K562 (cell line): ENCODE results near the gene MALAT1. TPM values are rescaled to one million over a fixed set of nuclear protein-coding genes. Genes with fewer than 3 reads are reported as not detected.

Source experiments
- CREBBP ChIP-seq: IDR thresholded peaks from one replicate; pipeline ENCODE4 v1.6.1; 2012; ENCODE audit warnings: low read depth, mild to moderate bottlenecking, control low read depth, inconsistent platforms, low read length
- CREM ChIP-seq: IDR thresholded peaks from 2 replicates; pipeline ENCODE4 v1.6.1; 2014; ENCODE audit warnings: antibody characterized with exemption, low read depth
- ERF ChIP-seq: fragments of 450-650 bp; formaldehyde crosslinking; IDR thresholded peaks from 2 replicates; pipeline ENCODE4 v1.4.0; 2020; ENCODE audit warnings: mild to moderate bottlenecking, mixed read lengths
- ETV1 ChIP-seq: fragments of 450-650 bp; conservative IDR thresholded peaks from 2 replicates; pipeline ENCODE4 v1.6.1; 2016; ENCODE audit warnings: missing genetic modification characterization, control low read depth, low read depth, missing compliant biosample characterization
- HOXB6 ChIP-seq: fragments of 250-450 bp; sonication (Bioruptor Pico); IDR thresholded peaks from 2 replicates; pipeline ENCODE4 v1.5.1; 2022; ENCODE audit warnings: mild to moderate bottlenecking, borderline replicate concordance
- LEF1 ChIP-seq: fragments of 450-650 bp; IDR thresholded peaks from 2 replicates; pipeline ENCODE4 v1.6.1; 2016; ENCODE audit warnings: mild to moderate bottlenecking
- PCBP2 ChIP-seq: fragments of 200-400 bp; formaldehyde crosslinking; IDR thresholded peaks from 2 replicates; pipeline ENCODE4 v1.6.1; 2018; ENCODE audit warnings: low read length, low read depth, mild to moderate bottlenecking, moderate library complexity; ENCODE audit not compliant: poor library complexity, severe bottlenecking
- PHB2 ChIP-seq: fragments of 450-650 bp; IDR thresholded peaks from 2 replicates; pipeline ENCODE4 v1.6.1; 2017; ENCODE audit warnings: low read depth
- SMAD4 ChIP-seq: fragments of 250-450 bp; sonication (Bioruptor Pico); conservative IDR thresholded peaks from 2 replicates; pipeline ENCODE4 v1.8.0; 2021; ENCODE audit warnings: inconsistent platforms, mild to moderate bottlenecking, moderate library complexity
- SRSF3 ChIP-seq: fragments of 200-400 bp; formaldehyde crosslinking; IDR thresholded peaks from 2 replicates; pipeline ENCODE4 v1.6.1; 2016; ENCODE audit warnings: mild to moderate bottlenecking, low read length, moderate library complexity; ENCODE audit not compliant: insufficient read depth
- TAF1 ChIP-seq: IDR thresholded peaks from 2 replicates; pipeline ENCODE4 v1.6.1; 2011; ENCODE audit warnings: mild to moderate bottlenecking, low read length, moderate library complexity; ENCODE audit not compliant: insufficient read depth, control insufficient read depth, severe bottlenecking; ENCODE audit errors: extremely low read depth
- TAF7 ChIP-seq: fragments of 450-650 bp; IDR thresholded peaks from 2 replicates; pipeline ENCODE4 v1.6.1; 2016; ENCODE audit warnings: missing genetic modification characterization, missing compliant biosample characterization
- ZNF12 ChIP-seq: sonication (generic); formaldehyde crosslinking; IDR thresholded peaks from 2 replicates; pipeline ENCODE4 v1.4.0; 2020; ENCODE audit warnings: mild to moderate bottlenecking, missing genetic modification reagents
- ZNF124 ChIP-seq: sonication (generic); formaldehyde crosslinking; IDR thresholded peaks from 2 replicates; pipeline ENCODE4 v1.8.1; 2022; ENCODE audit warnings: missing genetic modification reagents
- ZNF75A ChIP-seq: fragments of 450-650 bp; formaldehyde crosslinking; IDR thresholded peaks from 2 replicates; pipeline ENCODE4 v1.4.0; 2020; ENCODE audit warnings: mild to moderate bottlenecking
- polyA plus RNA-seq, 8 experiments: library from polyadenylated mRNA; depleted of rRNA in 4 of 8; stranded (reverse) in 5 of 8; unstranded in 3 of 8; fragments of >200 nt; fragmentation: Nextera tagmentation in 2 of 8; fragmentation: Illumina TruSeq in 1 of 8; extraction: Ambion mirVana in 2 of 8; extraction: Trizol in 1 of 8; gene quantifications; 2 replicates each; pipeline versions ENCODE4 v1.2.1 to v1.2.3, GENCODE V29; 2011 to 2014; ENCODE audit warnings: inconsistent platforms in 1 of 8, missing spikeins in 1 of 8
- total RNA-seq, 7 experiments: library from RNA; depleted of rRNA in 6 of 7; stranded (reverse); fragments of >200 nt in 6 of 7; fragmentation: Illumina TruSeq in 2 of 7; extraction: Trizol in 2 of 7; gene quantifications; 2 replicates each; pipeline versions ENCODE4 v1.2.1 to v1.2.3, GENCODE V29; 2011 to 2021; ENCODE audit warnings: low replicate concordance in 1 of 7
- TF ChIP-seq, protein P1 (sequence below): fragments of 450-650 bp; formaldehyde crosslinking; IDR thresholded peaks from 2 replicates; pipeline ENCODE4 v1.4.0; 2020; ENCODE audit warnings: mild to moderate bottlenecking, moderate library complexity
- TF ChIP-seq, protein P2 (sequence below): fragments of 450-650 bp; IDR thresholded peaks from 2 replicates; pipeline ENCODE4 v1.6.1; 2016; ENCODE audit warnings: antibody characterized with exemption
- TF ChIP-seq, protein P3 (sequence below): sonication (generic); formaldehyde crosslinking; IDR thresholded peaks from 2 replicates; pipeline ENCODE4 v1.5.0; 2020; ENCODE audit warnings: missing genetic modification reagents

The MALAT1 gene
- total and polyA plus RNA-seq, 9 of the 15 experiments (the other 6 are each of a cell fraction or from before 2014, with no cell fraction given) = 363 to 8,715 (median 2,351) TPM

DNA sequence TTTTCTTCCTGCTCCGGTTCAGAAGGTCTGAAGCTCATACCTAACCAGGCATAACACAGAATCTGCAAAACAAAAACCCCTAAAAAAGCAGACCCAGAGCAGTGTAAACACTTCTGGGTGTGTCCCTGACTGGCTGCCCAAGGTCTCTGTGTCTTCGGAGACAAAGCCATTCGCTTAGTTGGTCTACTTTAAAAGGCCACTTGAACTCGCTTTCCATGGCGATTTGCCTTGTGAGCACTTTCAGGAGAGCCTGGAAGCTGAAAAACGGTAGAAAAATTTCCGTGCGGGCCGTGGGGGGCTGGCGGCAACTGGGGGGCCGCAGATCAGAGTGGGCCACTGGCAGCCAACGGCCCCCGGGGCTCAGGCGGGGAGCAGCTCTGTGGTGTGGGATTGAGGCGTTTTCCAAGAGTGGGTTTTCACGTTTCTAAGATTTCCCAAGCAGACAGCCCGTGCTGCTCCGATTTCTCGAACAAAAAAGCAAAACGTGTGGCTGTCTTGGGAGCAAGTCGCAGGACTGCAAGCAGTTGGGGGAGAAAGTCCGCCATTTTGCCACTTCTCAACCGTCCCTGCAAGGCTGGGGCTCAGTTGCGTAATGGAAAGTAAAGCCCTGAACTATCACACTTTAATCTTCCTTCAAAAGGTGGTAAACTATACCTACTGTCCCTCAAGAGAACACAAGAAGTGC lies 661 bp upstream of the MALAT1 start (continued):
- no peak for TF ChIP-seq SMAD4
- no peak for TF ChIP-seq HOXB6 (CRISPR knock-in tag)
- TF ChIP-seq PCBP2 = no peak
- TF ChIP-seq PHB2 = no peak
- TF ChIP-seq ERF (CRISPR knock-in tag) = no peak
- no peak for TF ChIP-seq ZNF12 (CRISPR knock-in tag)
- TF ChIP-seq ZNF75A (CRISPR knock-in tag) = no peak
- TF ChIP-seq, protein P1, sequence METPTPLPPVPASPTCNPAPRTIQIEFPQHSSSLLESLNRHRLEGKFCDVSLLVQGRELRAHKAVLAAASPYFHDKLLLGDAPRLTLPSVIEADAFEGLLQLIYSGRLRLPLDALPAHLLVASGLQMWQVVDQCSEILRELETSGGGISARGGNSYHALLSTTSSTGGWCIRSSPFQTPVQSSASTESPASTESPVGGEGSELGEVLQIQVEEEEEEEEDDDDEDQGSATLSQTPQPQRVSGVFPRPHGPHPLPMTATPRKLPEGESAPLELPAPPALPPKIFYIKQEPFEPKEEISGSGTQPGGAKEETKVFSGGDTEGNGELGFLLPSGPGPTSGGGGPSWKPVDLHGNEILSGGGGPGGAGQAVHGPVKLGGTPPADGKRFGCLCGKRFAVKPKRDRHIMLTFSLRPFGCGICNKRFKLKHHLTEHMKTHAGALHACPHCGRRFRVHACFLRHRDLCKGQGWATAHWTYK (CRISPR knock-in tag) = no peak
- peak; percentile 82 for TF ChIP-seq TAF7 (tag)
- TF ChIP-seq LEF1 = no peak
- peak; percentile 99; the same call in 1 of the 2 replicates for TF ChIP-seq SRSF3
- TF ChIP-seq, protein P2, sequence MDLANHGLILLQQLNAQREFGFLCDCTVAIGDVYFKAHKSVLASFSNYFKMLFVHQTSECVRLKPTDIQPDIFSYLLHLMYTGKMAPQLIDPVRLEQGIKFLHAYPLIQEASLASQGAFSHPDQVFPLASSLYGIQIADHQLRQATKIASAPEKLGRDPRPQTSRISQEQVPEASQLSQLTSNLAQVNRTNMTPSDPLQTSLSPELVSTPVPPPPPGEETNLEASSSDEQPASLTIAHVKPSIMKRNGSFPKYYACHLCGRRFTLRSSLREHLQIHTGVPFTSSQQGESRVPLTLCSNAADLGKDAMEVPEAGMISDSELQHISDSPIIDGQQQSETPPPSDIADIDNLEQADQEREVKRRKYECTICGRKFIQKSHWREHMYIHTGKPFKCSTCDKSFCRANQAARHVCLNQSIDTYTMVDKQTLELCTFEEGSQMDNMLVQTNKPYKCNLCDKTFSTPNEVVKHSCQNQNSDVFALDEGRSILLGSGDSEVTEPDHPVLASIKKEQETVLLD = no peak
- no peak for TF ChIP-seq CREBBP
- TF ChIP-seq, protein P3, sequence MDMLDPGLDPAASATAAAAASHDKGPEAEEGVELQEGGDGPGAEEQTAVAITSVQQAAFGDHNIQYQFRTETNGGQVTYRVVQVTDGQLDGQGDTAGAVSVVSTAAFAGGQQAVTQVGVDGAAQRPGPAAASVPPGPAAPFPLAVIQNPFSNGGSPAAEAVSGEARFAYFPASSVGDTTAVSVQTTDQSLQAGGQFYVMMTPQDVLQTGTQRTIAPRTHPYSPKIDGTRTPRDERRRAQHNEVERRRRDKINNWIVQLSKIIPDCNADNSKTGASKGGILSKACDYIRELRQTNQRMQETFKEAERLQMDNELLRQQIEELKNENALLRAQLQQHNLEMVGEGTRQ = no peak
- TF ChIP-seq ETV1 (tag) = no peak
- TF ChIP-seq TAF1 = peak; percentile 48
- TF ChIP-seq ZNF124 (CRISPR knock-in tag) = no peak
- 0 out of 2 replicates have a peak, but pooled peaks have one; percentile 22 for TF ChIP-seq CREM
